Measurements from ENCODE around the gene ATP13A3.
"Not testable (repeated sequence)": the region's sequence is repeated elsewhere in the genome, so short reads cannot be mapped to it uniquely, and the experiment has no call there.

Gene ATP13A3

GRCh38 chr3:194483850-194484249, 3.0 kb downstream of the ATP13A3 start:
- H3K4me3 ChIP-seq (ENCODE audit: low read depth, low read length) = no peak overlapping the region
- DNase-seq (ENCODE audit: low read depth) = no peak
- TF ChIP-seq CTCF (IDR thresholded peaks at IDR 0.05; ENCODE audit: low read depth, low read length, missing control alignments) = no peak

GRCh38 chr3:194482830-194483229, 4.0 kb downstream of the ATP13A3 start:
- DNase-seq (ENCODE audit: low read depth); H3K4me3 ChIP-seq (ENCODE audit: low read depth, low read length): not testable (repeated sequence)

GRCh38 chr3:194482196-194482593, 4.6 kb downstream of the ATP13A3 start:
- no peak for TF ChIP-seq CTCF (IDR thresholded peaks at IDR 0.05; ENCODE audit: low read depth, low read length, missing control alignments)
- no peak for DNase-seq (ENCODE audit: low read depth)
- no peak overlapping the region for H3K4me3 ChIP-seq (ENCODE audit: low read depth, low read length)

GRCh38 chr3:194481525-194482195, 5.1 kb downstream of the ATP13A3 start:
- no peak for TF ChIP-seq CTCF (IDR thresholded peaks at IDR 0.05; ENCODE audit: low read depth, low read length, missing control alignments)
- no peak overlapping the region for H3K4me3 ChIP-seq (ENCODE audit: low read depth, low read length)
- no peak for DNase-seq (ENCODE audit: low read depth)

GRCh38 chr3:194481103-194481502, 5.7 kb downstream of the ATP13A3 start:
- no peak overlapping the region for H3K4me3 ChIP-seq (ENCODE audit: low read depth, low read length)
- no peak for TF ChIP-seq CTCF (IDR thresholded peaks at IDR 0.05; ENCODE audit: low read depth, low read length, missing control alignments)
- DNase-seq (ENCODE audit: low read depth) = no peak

- no peak overlapping the region for H3K4me3 ChIP-seq (ENCODE audit: low read depth, low read length)
- no peak for DNase-seq (ENCODE audit: low read depth)
- TF ChIP-seq CTCF (IDR thresholded peaks at IDR 0.05; ENCODE audit: low read depth, low read length, missing control alignments) = no peak
Observed at GRCh38 chr3:194476784-194477183, 10.0 kb downstream of the ATP13A3 start.

GRCh38 chr3:194475978-194476377, 10.8 kb downstream of the ATP13A3 start:
- H3K4me3 ChIP-seq (ENCODE audit: low read depth, low read length) = no peak overlapping the region
- no peak for DNase-seq (ENCODE audit: low read depth)
- TF ChIP-seq CTCF (IDR thresholded peaks at IDR 0.05; ENCODE audit: low read depth, low read length, missing control alignments) = no peak

All from GM12864 (cell line).